SK-N-MC (cell line): Measurements from ENCODE around the gene KIF5A.
A peak's percentile ranks its signal among the peaks of the same experiment; 100 is the strongest.

ENCODE experiments used
- DNase-seq: peaks from one replicate; pipeline ENCODE4 v3.0.0-alpha.2; 2011; ENCODE audit warnings: low read depth, low spot score
- H3K27ac ChIP-seq: fragments of 200-600 bp; sonication (generic); 2 replicates; pipeline ENCODE4 v1.5.1; 2016; ENCODE audit warnings: mixed run types
- H3K36me3 ChIP-seq: fragments of 200-600 bp; sonication (generic); 2 replicates; pipeline ENCODE4 v1.6.1; 2017; ENCODE audit warnings: antibody characterized with exemption, low read length, mixed read lengths; ENCODE audit not compliant: insufficient read depth
- H3K4me3 ChIP-seq: fragments of 200-600 bp; sonication (generic); 2 replicates; pipeline ENCODE4 v1.5.1; 2016
- H3K9ac ChIP-seq: fragments of 200-600 bp; sonication (generic); 2 replicates; pipeline ENCODE4 v1.8.0; 2017; ENCODE audit warnings: mixed run types, mixed read lengths; ENCODE audit not compliant: insufficient read length
- H3K9me3 ChIP-seq: fragments of 200-600 bp; sonication (generic); 2 replicates; pipeline ENCODE4 v1.6.1; 2017; ENCODE audit warnings: low read depth, mild to moderate bottlenecking, antibody characterized with exemption, low read length, moderate library complexity, mixed read lengths
- EZH2 ChIP-seq: fragments of 200-600 bp; sonication (generic); IDR thresholded peaks from one replicate; pipeline ENCODE4 v1.6.1; 2017; ENCODE audit warnings: antibody characterized with exemption
- FOXP2 ChIP-seq: optimal IDR thresholded peaks from 2 replicates; pipeline ENCODE3; 2011; ENCODE audit warnings: mild to moderate bottlenecking, moderate library complexity; ENCODE audit not compliant: insufficient read depth; ENCODE audit errors: extremely low read length, control extremely low read depth
- POLR2AphosphoS5 ChIP-seq: IDR thresholded peaks from 2 replicates; pipeline ENCODE4 v1.6.1; 2012; ENCODE audit warnings: mild to moderate bottlenecking, low read depth, low read length, borderline replicate concordance

KIF5A gene

DNA sequence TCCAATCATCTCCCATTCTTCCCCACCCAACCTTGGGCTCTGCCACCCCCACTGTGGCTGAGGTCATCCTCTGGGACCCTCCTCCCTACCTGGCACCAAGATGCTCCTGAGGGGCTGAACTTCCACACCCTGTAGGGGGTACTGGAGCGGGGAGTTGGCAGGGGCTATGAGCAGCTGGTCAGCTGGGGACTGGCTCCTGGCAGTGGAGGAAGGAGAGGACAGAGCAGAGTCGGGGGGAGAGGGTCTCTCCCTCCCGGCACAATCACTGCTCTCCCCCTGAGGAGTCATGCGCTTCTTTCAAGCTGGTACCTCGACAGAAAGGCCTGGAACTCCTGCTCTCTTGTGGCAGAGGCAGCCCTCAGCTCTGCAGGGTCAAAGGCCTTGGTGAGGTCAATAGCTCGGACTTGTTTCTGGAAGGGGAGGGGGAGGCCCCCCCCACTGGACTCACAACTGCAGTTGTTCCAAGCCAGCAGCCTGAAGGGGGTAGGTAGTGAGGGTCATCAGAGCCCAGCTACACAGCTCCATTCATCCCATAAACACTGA, 81.1 kb downstream of the KIF5A start:
- no peak overlapping the region for H3K4me3 ChIP-seq
- TF ChIP-seq FOXP2, result no peak
- TF ChIP-seq POLR2AphosphoS5, result no peak
- no peak for TF ChIP-seq EZH2
- no peaks in the 10 kb centered on the region; the same call in 1 of the 2 replicates for H3K36me3 ChIP-seq
- H3K9me3 ChIP-seq, result no peaks in the 10 kb centered on the region
- H3K9ac ChIP-seq, result no peak overlapping the region
- no peak for DNase-seq
- no peak overlapping the region for H3K27ac ChIP-seq

DNA sequence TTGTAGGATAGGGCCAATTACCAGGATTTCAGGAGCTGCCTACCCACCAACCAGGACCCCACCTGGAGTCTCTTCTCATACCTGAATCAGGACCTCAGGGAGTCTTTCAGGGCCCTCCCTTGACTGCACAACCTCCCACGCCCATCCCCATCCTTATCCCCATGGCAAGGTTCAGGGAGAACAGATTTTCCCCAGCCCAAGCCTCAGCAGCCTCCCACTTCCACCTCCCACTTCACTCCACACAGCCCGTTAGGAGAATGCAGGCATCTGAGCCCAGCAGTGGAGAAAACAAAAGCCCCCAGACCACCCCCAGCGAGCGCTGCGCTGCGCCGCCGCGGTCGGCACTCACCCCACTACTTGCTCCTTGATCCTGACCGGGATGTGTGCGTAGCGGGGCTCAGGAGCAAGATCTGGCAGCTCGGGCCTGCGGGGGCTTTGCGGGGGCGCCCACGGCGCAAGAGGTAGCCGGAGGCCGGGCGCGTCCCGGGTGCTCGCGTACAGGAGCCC, 81.8 kb downstream of the KIF5A start:
- no peak overlapping the region for H3K27ac ChIP-seq
- DNase-seq, result no peak
- no peaks in the 10 kb centered on the region; the same call in 1 of the 2 replicates for H3K36me3 ChIP-seq
- no peak overlapping the region for H3K9ac ChIP-seq
- peak overlapping the region; percentile 91; the same call in 1 of the 2 replicates for H3K4me3 ChIP-seq
- no peaks in the 10 kb centered on the region for H3K9me3 ChIP-seq
- TF ChIP-seq FOXP2, result no peak

DNA sequence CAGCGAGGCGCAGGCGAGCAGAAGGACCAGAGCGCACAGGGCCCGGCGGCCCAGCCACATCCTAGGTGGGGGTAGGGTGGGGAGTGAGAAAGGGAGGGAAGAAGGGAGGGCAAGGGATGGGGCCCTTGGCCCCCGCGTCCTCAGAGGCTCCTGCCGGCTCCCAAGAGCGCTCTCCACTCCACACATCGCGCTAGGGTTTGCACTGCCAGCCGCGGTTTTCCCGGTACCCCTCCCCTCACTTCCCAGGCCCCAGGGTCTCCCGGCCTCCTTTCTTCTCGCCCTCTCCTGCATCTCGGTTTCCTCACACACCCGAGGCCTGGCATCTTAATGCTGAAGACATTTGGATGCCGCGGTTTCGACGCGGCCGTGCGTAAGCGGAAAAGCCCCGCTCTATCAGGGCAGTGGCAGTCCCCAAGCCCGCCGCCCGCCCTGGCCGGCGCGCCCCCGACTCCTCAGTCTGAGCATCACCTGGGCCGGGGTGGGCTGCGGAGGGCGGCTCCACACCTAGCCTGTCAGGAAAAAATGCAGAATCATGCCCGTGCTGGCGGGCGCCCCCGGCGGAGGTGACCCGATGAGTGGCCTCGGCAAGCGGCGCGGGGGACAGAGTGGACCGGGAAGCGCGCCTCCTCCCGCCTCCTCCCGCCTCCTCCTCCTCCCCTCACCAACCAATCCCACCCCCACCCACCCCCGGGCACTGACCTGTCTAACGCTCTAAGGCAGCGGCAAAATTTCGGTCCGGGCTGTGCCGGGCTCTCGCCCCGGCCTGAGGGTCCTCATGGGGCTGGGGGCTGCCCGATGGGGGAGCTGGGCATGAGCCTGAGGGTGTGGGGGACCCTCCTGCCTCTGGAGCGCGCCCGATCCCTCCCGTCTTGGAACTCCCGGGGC, 82.5 kb downstream of the KIF5A start:
- TF ChIP-seq FOXP2 (no peak), EZH2 (no peak), POLR2AphosphoS5 (no peak)
- DNase-seq, result no peak
- no peaks in the 10 kb centered on the region for H3K9me3 ChIP-seq
- H3K36me3 ChIP-seq, result no peaks in the 10 kb centered on the region; the same call in 1 of the 2 replicates
- H3K9ac ChIP-seq, result peak overlapping the region; percentile 83
- H3K4me3 ChIP-seq, result peak overlapping the region; percentile 91
- no peak overlapping the region for H3K27ac ChIP-seq

DNA sequence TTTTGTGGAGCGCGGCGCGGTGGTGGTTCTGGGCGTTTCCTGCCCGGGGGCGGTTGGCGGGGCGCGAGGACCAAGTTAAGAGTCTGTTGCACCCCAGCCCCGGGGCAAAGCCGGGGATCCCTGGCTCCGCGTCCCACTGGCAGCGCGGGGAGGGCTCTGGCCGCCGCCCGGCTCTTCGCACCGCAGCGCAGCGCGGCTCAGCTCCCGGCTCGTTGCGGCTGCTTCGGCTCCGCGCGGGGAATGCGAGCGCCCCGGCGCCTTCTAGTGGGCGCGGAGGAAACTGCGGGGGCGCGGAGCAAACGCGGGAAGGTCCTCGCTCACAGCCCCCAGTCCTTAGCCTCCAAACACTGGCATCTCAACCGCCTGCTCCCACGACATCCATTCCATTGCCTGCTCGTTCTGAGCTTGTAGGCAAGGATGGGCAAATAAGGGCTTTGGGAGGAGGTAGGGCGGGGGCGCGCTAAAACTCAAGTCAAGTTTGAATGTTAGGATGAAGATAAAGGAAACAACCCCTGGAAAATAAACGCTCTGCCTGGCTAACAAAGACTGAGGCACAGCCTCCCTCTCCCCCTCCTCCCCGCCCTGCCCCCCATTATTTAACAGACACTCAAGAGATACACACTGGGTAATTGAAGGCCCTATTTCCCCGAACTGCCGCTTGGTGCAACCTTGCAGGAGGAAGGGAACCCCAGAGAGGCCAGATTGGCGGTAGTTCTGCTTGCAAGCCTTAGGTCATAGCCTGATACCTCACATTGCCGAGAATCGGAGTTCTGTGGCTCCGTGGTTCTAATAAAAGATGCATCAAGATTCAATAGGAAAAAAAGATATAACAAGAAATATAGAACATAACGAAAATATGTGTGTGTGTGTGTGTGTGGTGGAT, 83.4 kb downstream of the KIF5A start, which contains the start of gene B4GALNT1:
Gene B4GALNT1 (minus strand): TSS at position 244 of the 883 bp plus-strand sequence. CDS start 1,069 bp downstream, outside the sequence.
- peak within 1 kb of the TSS; percentile 83 for H3K9ac ChIP-seq
- no peaks in the 10 kb centered on the region for H3K9me3 ChIP-seq
- no peak for DNase-seq
- no peaks in the 10 kb centered on the region; the same call in 1 of the 2 replicates for H3K36me3 ChIP-seq
- peak within 1 kb of the TSS; percentile 91 for H3K4me3 ChIP-seq
- H3K27ac ChIP-seq, result no peak within 1 kb of the TSS
- TF ChIP-seq FOXP2 (peak; percentile 39), POLR2AphosphoS5 (no peak)
